ENCODE data around the gene EFHD2. TPM values are rescaled to one million over a fixed set of nuclear protein-coding genes. Genes with fewer than 3 reads are reported as not detected.

EFHD2 gene
- total RNA-seq, 1 donor from 2014 or later, result 57.2 TPM

DNA sequence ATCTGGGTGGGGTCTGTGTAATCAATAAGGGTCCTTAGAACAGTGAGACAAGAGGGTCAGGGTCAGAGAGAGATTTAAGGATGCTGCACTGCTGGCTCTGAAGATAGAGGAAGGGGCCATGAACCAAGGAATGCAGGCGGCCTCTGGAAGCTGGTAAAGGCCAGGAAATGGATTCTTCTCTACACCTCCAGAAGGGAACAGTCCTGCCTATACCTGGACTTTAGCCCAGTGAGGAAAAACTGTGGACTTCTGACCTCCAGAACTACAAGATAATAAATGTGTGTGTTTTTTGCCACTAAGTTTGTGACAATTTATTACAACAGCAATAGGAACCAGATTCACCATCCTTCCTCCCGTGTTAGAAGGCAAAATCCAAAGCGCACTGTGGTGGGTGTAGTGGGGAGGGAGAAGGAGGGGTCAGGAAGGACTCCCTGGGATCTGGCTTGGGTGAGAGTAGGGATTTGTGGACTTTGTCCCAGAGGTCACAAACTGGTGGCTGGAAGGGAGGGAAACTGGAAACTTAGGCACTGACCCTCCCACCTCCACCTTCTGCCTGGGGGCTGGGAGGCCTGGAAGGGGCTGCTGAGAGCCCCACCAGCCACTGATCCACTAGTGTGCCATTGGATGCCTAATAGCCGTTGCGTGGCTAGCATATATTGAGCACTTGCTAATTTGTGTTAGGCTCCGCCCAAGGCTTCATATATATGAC is 41.5 kb downstream of the EFHD2 start:
- H3K9me3 ChIP-seq, result no peaks in the 10 kb centered on the region
- H3K4me1 ChIP-seq, result no peaks in the 10 kb centered on the region
- H3K4me3 ChIP-seq, result no peak overlapping the region
- TF ChIP-seq, protein P1, sequence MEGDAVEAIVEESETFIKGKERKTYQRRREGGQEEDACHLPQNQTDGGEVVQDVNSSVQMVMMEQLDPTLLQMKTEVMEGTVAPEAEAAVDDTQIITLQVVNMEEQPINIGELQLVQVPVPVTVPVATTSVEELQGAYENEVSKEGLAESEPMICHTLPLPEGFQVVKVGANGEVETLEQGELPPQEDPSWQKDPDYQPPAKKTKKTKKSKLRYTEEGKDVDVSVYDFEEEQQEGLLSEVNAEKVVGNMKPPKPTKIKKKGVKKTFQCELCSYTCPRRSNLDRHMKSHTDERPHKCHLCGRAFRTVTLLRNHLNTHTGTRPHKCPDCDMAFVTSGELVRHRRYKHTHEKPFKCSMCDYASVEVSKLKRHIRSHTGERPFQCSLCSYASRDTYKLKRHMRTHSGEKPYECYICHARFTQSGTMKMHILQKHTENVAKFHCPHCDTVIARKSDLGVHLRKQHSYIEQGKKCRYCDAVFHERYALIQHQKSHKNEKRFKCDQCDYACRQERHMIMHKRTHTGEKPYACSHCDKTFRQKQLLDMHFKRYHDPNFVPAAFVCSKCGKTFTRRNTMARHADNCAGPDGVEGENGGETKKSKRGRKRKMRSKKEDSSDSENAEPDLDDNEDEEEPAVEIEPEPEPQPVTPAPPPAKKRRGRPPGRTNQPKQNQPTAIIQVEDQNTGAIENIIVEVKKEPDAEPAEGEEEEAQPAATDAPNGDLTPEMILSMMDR (IDR thresholded peaks at IDR 0.05), result no peak
- no peak for TF ChIP-seq POLR2A (IDR thresholded peaks at IDR 0.05)
- TF ChIP-seq POLR2AphosphoS5 (IDR thresholded peaks at IDR 0.05; ENCODE audit: insufficient read depth in 1 of 2, low read depth in 1 of 2), result no peak
- H3K27me3 ChIP-seq, result no peaks in the 10 kb centered on the region
- intact Hi-C loops (cut with DNase I), result no loop called here
- H3K27ac ChIP-seq, result no peak overlapping the region
- no peaks in the 10 kb centered on the region for H3K36me3 ChIP-seq
- no peak for DNase-seq (ENCODE audit: extremely low spot score in 2 of 2)

DNA sequence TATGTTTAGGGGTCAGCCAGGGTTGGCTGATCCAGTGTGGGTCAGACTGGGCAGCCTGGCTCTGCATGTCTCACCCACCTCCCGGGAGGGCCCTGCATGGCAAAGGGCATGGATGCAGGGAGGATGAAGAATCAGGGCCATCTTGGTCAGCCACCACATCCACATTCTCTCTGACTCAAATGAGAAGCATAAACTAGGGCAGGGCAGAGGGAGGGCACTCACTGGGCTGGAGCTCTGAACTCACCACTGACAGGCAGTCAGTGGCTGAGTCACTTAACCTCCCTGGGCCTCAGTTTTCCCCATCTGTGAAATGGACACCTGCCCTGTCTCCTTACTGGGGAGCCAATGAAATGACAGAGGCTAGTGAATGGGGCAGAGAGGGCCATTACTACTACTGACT is 42.5 kb downstream of the EFHD2 start:
- Histone ChIP-seq H3K27me3 (no peaks in the 10 kb centered on the region), H3K9me3 (no peaks in the 10 kb centered on the region), H3K4me1 (no peaks in the 10 kb centered on the region), H3K36me3 (no peaks in the 10 kb centered on the region), H3K27ac (no peak overlapping the region), H3K4me3 (no peak overlapping the region)
- DNase-seq (ENCODE audit: extremely low spot score in 2 of 2), result no peak
- intact Hi-C loops (cut with DNase I), result no loop called here
- no peak for TF ChIP-seq POLR2A (IDR thresholded peaks at IDR 0.05)
- no peak for TF ChIP-seq POLR2AphosphoS5 (IDR thresholded peaks at IDR 0.05; ENCODE audit: insufficient read depth in 1 of 2, low read depth in 1 of 2)
- TF ChIP-seq, protein P1 (IDR thresholded peaks at IDR 0.05), result no peak

- TF ChIP-seq, protein P1 (IDR thresholded peaks at IDR 0.05), result no peak
- TF ChIP-seq POLR2AphosphoS5 (IDR thresholded peaks at IDR 0.05; ENCODE audit: insufficient read depth in 1 of 2, low read depth in 1 of 2), result no peak
- no peak for TF ChIP-seq POLR2A (IDR thresholded peaks at IDR 0.05)
- Histone ChIP-seq H3K27ac (no peak overlapping the region), H3K4me1 (no peaks in the 10 kb centered on the region), H3K4me3 (no peak overlapping the region), H3K36me3 (no peaks in the 10 kb centered on the region), H3K27me3 (no peaks in the 10 kb centered on the region), H3K9me3 (no peaks in the 10 kb centered on the region)
- DNase-seq (ENCODE audit: extremely low spot score in 2 of 2), result no peak
- intact Hi-C loops (cut with DNase I), result no loop called here
Observed at GRCh38 chr1:15452866-15453571, 43.3 kb downstream of the EFHD2 start.

- Histone ChIP-seq H3K4me1 (no peaks in the 10 kb centered on the region), H3K4me3 (no peak overlapping the region), H3K36me3 (no peaks in the 10 kb centered on the region), H3K27ac (no peak overlapping the region), H3K9me3 (no peaks in the 10 kb centered on the region), H3K27me3 (no peaks in the 10 kb centered on the region)
- TF ChIP-seq, protein P1 (IDR thresholded peaks at IDR 0.05), result no peak
- TF ChIP-seq POLR2A (IDR thresholded peaks at IDR 0.05) (no peak), POLR2AphosphoS5 (IDR thresholded peaks at IDR 0.05; ENCODE audit: insufficient read depth in 1 of 2, low read depth in 1 of 2) (no peak)
- no peak for DNase-seq (ENCODE audit: extremely low spot score in 2 of 2)
- intact Hi-C loops (cut with DNase I), result no loop called here
Observed at GRCh38 chr1:15453734-15454133, 44.0 kb downstream of the EFHD2 start.

DNA sequence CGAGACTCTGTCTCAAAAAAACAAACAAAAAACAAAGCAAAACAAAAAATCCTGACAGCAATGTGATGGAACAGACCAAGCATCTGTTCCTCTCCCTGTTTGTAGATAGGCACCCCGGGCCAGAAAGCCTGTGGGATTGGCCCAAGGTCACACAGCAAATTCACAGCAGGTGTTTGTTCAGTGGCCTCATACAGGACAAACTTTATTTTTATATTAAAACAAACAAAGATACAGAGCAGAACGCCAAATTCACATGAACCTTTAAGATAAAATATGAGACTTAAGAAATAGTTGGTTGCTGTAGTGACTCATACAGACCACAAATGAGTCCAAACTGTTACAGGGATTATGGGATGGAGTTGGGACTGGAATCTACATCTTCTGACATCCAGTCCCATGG is 44.6 kb downstream of the EFHD2 start:
- Histone ChIP-seq H3K9me3 (no peaks in the 10 kb centered on the region), H3K4me3 (no peak overlapping the region), H3K27me3 (no peaks in the 10 kb centered on the region), H3K4me1 (no peaks in the 10 kb centered on the region), H3K27ac (no peak overlapping the region), H3K36me3 (no peaks in the 10 kb centered on the region)
- no peak for DNase-seq (ENCODE audit: extremely low spot score in 2 of 2)
- TF ChIP-seq POLR2AphosphoS5 (IDR thresholded peaks at IDR 0.05; ENCODE audit: insufficient read depth in 1 of 2, low read depth in 1 of 2) (no peak), POLR2A (IDR thresholded peaks at IDR 0.05) (no peak)
- TF ChIP-seq, protein P1 (IDR thresholded peaks at IDR 0.05), result no peak
- intact Hi-C loops (cut with DNase I), result no loop called here

Data from vagina (tissue), 2 donors.